Panc1 (cell line): ENCODE results near the gene KLF16. TPM values are rescaled to one million over a fixed set of nuclear protein-coding genes. Genes with fewer than 3 reads are reported as not detected.

ENCODE experiments used
- ATAC-seq: fragments of 200-7000 bp; cut with Tn5 transposase; 2 replicates; pipeline ENCODE4 v1.9.1; 2020; ENCODE audit warnings: mild to moderate bottlenecking, moderate library complexity
- BruUV-seq: library from RNA; stranded (reverse); fragments of 400-500 nt; replicated peaks from 2 replicates; lab custom pipeline; 2021; lab: Mats Ljungman, UMichigan
- CTCF ChIA-PET: fragments of 300-600 bp; sonication (Branson Sonifier 250); formaldehyde crosslinking; loops from one replicate; lab custom pipeline; 2022; ENCODE audit warnings: antibody characterized with exemption; lab: Charles Lee
- POLR2A ChIA-PET: fragments of 300-600 bp; sonication (Branson Sonifier 250); formaldehyde crosslinking; loops from one replicate; lab custom pipeline; 2022; ENCODE audit warnings: antibody characterized with exemption; lab: Charles Lee
- DNase-seq: peaks from one replicate; pipeline ENCODE4 v3.0.0-alpha.2; 2010; ENCODE audit warnings: low read depth, low spot score
- H3K27ac ChIP-seq: 2 replicates; pipeline ENCODE4 v1.5.1; 2011; ENCODE audit warnings: mild to moderate bottlenecking, low read length, inconsistent platforms
- H3K27me3 ChIP-seq: fragments of 200-500 bp; sonication (Bioruptor generic); 2 replicates; pipeline ENCODE4 v1.6.0; 2014; ENCODE audit warnings: low read length, inconsistent platforms; ENCODE audit not compliant: control insufficient read depth, insufficient read depth
- H3K36me3 ChIP-seq: fragments of 200-500 bp; sonication (Bioruptor generic); 2 replicates; pipeline ENCODE4 v1.5.1; 2014; ENCODE audit warnings: inconsistent platforms, mild to moderate bottlenecking, low read length, moderate library complexity; ENCODE audit not compliant: control insufficient read depth, insufficient read depth
- H3K4me1 ChIP-seq: 2 replicates; pipeline ENCODE4 v1.5.1; 2011; ENCODE audit warnings: inconsistent platforms, mild to moderate bottlenecking, low read length, moderate library complexity; ENCODE audit not compliant: control insufficient read depth, insufficient read depth
- H3K4me3 ChIP-seq, 2 experiments: 2 replicates each; pipeline ENCODE4 v1.5.1; 2011 to 2012; ENCODE audit warnings: low read depth in 2 of 2, low read length in 2 of 2, mild to moderate bottlenecking in 2 of 2, inconsistent platforms in 1 of 2, moderate library complexity in 1 of 2
- H3K9me3 ChIP-seq: fragments of 200-500 bp; sonication (Bioruptor generic); 2 replicates; pipeline ENCODE4 v1.5.1; 2014; ENCODE audit warnings: low read depth, mild to moderate bottlenecking, inconsistent platforms, low read length, moderate library complexity; ENCODE audit not compliant: control insufficient read depth, insufficient read depth
- POLR2AphosphoS5 ChIP-seq: IDR thresholded peaks from 2 replicates; pipeline ENCODE4 v1.6.1; 2012; ENCODE audit warnings: mild to moderate bottlenecking, low read depth, low read length, moderate library complexity
- SIN3A ChIP-seq: IDR thresholded peaks from 2 replicates; pipeline ENCODE4 v1.6.1; 2012; ENCODE audit warnings: low read depth, mild to moderate bottlenecking, low read length, moderate library complexity, borderline replicate concordance; ENCODE audit not compliant: insufficient read depth
- TCF7L2 ChIP-seq: IDR thresholded peaks from 2 replicates; pipeline ENCODE4 v1.6.1; 2011; ENCODE audit warnings: mild to moderate bottlenecking, low read depth, low read length, inconsistent platforms
- in situ Hi-C: cut with HindIII; loops from 2 replicates; pipeline ENCODE4 v1.10.0; 2016; ENCODE audit warnings: low sequenced_read_pairs, low pct_unique_long_range_greater_than_20kb
- intact Hi-C: fragments of 100-400 bp; cut with micrococcal nuclease; formaldehyde crosslinking; loops from one replicate; pipeline ENCODE4 v1.10.0; 2022; ENCODE audit not compliant: unreplicated experiment
- total RNA-seq: library from RNA; stranded (reverse); gene quantifications from one replicate; pipeline ENCODE4 v1.2.1, GENCODE V29; 2021; ENCODE audit not compliant: unreplicated experiment
- TF ChIP-seq, protein P1 (sequence below), 2 experiments: IDR thresholded peaks; 2 replicates each; pipeline ENCODE4 v1.6.1; 2011 to 2012; ENCODE audit warnings: low read depth in 2 of 2, control low read depth in 1 of 2, low read length in 1 of 2, mild to moderate bottlenecking in 1 of 2, moderate library complexity in 1 of 2; ENCODE audit not compliant: insufficient read depth in 1 of 2
- TF ChIP-seq, protein P2 (sequence below): fragments of 450-650 bp; IDR thresholded peaks from 2 replicates; pipeline ENCODE4 v1.5.1; 2017; ENCODE audit warnings: mild to moderate bottlenecking

KLF16 gene
- total RNA-seq, 1 experiment from 2014 or later: 79.3 TPM

GRCh38 chr19:1874554-1875185, 11.3 kb upstream of the KLF16 start:
- intact Hi-C loops: no loop called here
- Histone ChIP-seq H3K27me3 (no peaks in the 10 kb centered on the region), H3K36me3 (no peaks in the 10 kb centered on the region; the same call in 1 of the 2 replicates), H3K4me1 (peaks cover 20% of the 10 kb centered on the region), H3K27ac (peak overlapping the region; percentile 83), H3K4me3 (peak overlapping the region; percentile 67 to 80), H3K9me3 (no peaks in the 10 kb centered on the region)
- no TSS peak for BruUV-seq
- no peak for DNase-seq
- CTCF ChIA-PET: interaction anchor here (0.6 kb wide), 1 partner anchor 23 kb away, joined by 8 read pairs; no protein-coding TSS in a partner anchor
- POLR2A ChIA-PET: interaction anchor here (0.9 kb wide), 1 partner anchor 212 kb away, joined by 9 read pairs; no protein-coding TSS in a partner anchor
- in situ Hi-C loops: no loop called here
- TF ChIP-seq TCF7L2 (no peak), POLR2AphosphoS5 (no peak), SIN3A (no peak)
- TF ChIP-seq, protein P1, sequence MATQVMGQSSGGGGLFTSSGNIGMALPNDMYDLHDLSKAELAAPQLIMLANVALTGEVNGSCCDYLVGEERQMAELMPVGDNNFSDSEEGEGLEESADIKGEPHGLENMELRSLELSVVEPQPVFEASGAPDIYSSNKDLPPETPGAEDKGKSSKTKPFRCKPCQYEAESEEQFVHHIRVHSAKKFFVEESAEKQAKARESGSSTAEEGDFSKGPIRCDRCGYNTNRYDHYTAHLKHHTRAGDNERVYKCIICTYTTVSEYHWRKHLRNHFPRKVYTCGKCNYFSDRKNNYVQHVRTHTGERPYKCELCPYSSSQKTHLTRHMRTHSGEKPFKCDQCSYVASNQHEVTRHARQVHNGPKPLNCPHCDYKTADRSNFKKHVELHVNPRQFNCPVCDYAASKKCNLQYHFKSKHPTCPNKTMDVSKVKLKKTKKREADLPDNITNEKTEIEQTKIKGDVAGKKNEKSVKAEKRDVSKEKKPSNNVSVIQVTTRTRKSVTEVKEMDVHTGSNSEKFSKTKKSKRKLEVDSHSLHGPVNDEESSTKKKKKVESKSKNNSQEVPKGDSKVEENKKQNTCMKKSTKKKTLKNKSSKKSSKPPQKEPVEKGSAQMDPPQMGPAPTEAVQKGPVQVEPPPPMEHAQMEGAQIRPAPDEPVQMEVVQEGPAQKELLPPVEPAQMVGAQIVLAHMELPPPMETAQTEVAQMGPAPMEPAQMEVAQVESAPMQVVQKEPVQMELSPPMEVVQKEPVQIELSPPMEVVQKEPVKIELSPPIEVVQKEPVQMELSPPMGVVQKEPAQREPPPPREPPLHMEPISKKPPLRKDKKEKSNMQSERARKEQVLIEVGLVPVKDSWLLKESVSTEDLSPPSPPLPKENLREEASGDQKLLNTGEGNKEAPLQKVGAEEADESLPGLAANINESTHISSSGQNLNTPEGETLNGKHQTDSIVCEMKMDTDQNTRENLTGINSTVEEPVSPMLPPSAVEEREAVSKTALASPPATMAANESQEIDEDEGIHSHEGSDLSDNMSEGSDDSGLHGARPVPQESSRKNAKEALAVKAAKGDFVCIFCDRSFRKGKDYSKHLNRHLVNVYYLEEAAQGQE (IDR thresholded peaks at IDR 0.05; ENCODE audit: insufficient read depth in 1 of 2, low read depth in 2 of 2, low read length in 1 of 2): no peak
- TF ChIP-seq, protein P2, sequence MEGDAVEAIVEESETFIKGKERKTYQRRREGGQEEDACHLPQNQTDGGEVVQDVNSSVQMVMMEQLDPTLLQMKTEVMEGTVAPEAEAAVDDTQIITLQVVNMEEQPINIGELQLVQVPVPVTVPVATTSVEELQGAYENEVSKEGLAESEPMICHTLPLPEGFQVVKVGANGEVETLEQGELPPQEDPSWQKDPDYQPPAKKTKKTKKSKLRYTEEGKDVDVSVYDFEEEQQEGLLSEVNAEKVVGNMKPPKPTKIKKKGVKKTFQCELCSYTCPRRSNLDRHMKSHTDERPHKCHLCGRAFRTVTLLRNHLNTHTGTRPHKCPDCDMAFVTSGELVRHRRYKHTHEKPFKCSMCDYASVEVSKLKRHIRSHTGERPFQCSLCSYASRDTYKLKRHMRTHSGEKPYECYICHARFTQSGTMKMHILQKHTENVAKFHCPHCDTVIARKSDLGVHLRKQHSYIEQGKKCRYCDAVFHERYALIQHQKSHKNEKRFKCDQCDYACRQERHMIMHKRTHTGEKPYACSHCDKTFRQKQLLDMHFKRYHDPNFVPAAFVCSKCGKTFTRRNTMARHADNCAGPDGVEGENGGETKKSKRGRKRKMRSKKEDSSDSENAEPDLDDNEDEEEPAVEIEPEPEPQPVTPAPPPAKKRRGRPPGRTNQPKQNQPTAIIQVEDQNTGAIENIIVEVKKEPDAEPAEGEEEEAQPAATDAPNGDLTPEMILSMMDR: no peak
- ATAC-seq: no peak

- intact Hi-C loops (no loop called here), in situ Hi-C loops (no loop called here)
- H3K4me3 ChIP-seq: peak overlapping the region; percentile 67 to 80
- TF ChIP-seq, protein P1 (IDR thresholded peaks at IDR 0.05; ENCODE audit: insufficient read depth in 1 of 2, low read depth in 2 of 2, low read length in 1 of 2): no peak
- TF ChIP-seq, protein P2: no peak
- TF ChIP-seq TCF7L2 (no peak), SIN3A (no peak), POLR2AphosphoS5 (no peak)
- POLR2A ChIA-PET: interaction anchor here (0.5 to 0.9 kb wide), 2 partner anchors 19 to 213 kb away, joined by 9 to 13 read pairs; no protein-coding TSS in a partner anchor
- no peak for ATAC-seq
- H3K27ac ChIP-seq: peak overlapping the region; percentile 83
- DNase-seq: no peak
- H3K4me1 ChIP-seq: peaks cover 20% of the 10 kb centered on the region
- H3K27me3 ChIP-seq: no peaks in the 10 kb centered on the region
- no peaks in the 10 kb centered on the region; the same call in 1 of the 2 replicates for H3K36me3 ChIP-seq
- TSS peak; percentile 84 for BruUV-seq
- H3K9me3 ChIP-seq: no peaks in the 10 kb centered on the region
- CTCF ChIA-PET: interaction anchor here (0.6 kb wide), 1 partner anchor 24 kb away, joined by 8 read pairs; no protein-coding TSS in a partner anchor
Observed at GRCh38 chr19:1873524-1874473, 10.4 kb upstream of the KLF16 start.
